22Rv1 (cell line): ENCODE data around the gene DIRAS1.

Experiments used
- CTCF ChIP-seq: fragments of 450-650 bp; IDR thresholded peaks from 2 replicates; pipeline ENCODE4 v1.5.1; 2017; ENCODE audit warnings: mild to moderate bottlenecking
- ZFX ChIP-seq: fragments of 450-650 bp; IDR thresholded peaks from 2 replicates; pipeline ENCODE4 v1.6.1; 2017; ENCODE audit warnings: antibody characterized with exemption, borderline replicate concordance

- TF ChIP-seq CTCF (no peak), ZFX (no peak)
Measured at GRCh38 chr19:2736550-2737190, 15.5 kb upstream of the DIRAS1 start.
